GM18498 (cell line): ENCODE results near the gene SDK2.

Experiments
- ATAC-seq: cut with Tn5 transposase; IDR thresholded peaks from one replicate; pipeline ENCODE4 v1.9.1; 2021; ENCODE audit warnings: mild to moderate bottlenecking, moderate library complexity; ENCODE audit not compliant: unreplicated experiment

Gene SDK2

DNA sequence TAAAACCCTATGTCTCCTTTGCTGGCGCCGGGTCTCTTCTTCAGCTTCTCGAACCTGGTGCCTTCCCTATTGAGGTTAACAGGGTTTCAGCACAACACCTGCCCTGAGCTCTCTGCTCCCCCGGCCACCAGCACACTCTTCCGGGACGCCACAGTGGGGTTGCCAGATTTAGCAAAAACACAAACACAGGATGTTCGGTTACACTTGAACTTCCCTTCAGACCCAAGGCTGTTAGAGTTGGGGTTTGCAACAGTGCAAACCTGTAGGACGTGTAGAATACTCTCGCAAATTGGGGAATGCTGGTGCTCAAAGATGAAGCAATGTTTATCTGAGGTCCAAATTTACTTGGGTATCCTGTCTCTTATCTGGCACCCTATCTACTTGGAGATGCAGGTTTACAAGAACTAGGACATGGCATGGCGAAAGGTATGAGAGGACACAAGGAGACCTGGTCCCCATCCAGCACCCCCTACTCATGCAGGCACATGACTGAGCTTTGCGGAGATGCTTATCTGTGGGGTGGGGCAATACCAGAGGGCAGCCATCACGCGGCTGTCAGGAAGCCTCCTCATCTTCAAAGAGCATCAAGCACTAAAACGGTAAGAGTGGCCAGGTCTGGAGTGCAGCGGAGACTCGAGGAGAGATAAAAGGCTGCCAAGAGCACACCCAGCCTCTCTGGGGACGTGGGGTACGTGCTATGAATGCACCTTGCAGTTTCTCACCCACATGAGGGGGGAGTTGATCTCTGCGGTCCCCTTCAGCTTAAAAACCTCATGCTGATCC, 52.8 kb downstream of the SDK2 start:
- ATAC-seq: peak; percentile 65

DNA sequence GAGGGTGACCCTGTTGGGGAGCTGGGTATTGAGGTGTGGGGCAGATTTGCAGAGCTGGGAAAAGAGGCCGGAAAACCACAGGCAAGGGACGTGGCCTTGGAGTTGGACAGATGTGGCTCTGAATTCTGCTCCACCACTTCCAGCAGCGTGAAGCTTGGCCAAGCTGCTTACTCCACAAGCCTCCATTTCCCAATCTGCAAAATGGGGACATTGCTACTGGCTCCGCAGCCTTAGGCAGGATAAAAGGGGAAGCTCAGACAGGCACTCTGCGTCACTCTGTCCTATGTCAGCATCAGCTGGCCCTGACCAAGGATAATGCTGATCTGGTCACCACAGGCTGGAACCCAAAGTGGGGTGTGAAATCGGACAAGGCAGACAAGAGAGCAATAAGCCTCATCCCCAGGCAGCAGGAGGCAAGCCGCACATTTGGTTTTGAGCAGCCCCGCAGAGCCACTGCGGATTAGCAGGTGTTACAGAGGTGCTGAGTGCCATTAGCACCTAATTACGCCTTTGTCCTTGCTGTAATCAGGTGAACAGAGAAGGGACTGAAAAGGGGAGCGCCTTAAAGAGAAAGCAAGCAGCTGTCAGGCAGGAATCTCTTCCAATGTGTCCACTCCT, 54.8 kb downstream of the SDK2 start:
- no peak for ATAC-seq

DNA sequence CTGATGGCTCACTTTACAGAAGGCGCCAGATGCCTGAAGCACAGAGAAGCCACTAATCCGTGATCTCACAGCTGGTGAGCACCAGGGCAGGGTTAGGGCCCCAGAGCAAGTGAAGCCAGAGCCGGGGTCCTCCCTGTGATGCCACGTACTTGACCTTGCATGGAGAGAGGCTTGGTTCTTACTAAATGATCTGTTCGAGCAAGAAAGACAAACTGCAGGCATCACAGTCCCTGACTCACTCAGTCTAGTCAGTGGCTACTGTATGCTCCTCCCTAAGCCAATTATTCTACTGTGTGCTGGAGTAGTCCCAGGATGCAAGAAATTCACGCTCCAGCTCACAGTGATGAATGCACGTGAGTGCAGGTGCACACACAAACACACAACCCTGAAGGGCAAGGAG, 55.4 kb downstream of the SDK2 start:
- no peak for ATAC-seq

DNA sequence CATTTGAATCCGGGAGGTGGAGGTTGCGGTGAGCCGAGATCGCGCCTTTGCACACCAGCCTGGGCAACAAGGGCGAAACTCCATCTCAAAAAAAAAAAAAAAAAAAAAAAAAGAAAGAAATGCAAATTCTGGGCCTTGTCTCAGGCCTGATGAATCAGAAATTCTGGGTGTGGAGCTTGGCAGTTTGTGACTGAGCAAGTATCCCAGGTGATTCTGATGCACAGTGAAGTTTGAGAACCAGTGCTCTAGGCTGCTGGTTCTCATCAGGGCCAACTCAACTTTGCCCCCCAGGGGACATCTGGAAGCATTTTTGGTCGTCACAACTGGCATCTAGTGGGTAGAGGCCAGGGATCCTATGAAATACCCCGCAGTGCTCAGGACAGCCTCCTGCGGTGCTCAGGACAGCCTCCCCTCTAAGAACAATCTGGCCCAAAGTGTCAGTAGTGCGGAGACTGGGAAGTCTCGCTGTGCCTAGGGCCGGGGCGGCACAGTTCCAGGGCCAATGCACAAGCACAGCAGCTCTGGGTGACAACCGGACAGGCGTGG, 55.9 kb downstream of the SDK2 start:
- no peak for ATAC-seq

DNA sequence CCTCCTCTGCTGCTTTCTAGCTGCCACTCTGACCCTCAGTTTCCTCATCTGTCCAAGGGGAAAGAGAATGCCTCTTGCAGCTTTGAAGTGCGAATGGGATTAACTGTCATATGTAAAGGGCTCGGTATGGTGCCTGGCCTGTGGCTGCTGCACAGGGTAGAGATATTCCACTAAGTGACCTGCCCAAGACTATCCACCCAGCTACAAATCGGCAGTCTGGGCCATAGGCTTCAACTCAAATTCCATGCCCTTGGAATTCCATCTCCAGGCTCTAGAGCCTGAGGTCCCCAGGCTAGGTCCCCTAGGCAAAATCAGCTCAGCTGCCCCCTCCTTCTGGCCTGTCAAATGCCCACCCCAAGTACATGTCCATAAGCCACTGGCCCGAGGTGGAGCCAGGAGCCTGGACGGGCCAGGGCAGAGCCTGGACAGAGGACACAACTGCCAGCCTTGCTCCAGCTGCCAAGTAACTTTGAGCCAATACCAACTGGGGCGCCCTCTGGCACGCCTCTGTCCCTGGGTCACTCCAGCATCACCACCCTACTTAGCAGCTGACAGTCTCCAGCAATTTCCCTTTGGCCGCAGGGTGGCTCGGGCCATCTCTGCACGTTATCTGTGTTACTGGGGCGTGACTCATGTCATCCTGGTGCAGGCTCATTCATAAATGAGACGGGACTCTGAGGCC, 57.2 kb downstream of the SDK2 start:
- no peak for ATAC-seq

DNA sequence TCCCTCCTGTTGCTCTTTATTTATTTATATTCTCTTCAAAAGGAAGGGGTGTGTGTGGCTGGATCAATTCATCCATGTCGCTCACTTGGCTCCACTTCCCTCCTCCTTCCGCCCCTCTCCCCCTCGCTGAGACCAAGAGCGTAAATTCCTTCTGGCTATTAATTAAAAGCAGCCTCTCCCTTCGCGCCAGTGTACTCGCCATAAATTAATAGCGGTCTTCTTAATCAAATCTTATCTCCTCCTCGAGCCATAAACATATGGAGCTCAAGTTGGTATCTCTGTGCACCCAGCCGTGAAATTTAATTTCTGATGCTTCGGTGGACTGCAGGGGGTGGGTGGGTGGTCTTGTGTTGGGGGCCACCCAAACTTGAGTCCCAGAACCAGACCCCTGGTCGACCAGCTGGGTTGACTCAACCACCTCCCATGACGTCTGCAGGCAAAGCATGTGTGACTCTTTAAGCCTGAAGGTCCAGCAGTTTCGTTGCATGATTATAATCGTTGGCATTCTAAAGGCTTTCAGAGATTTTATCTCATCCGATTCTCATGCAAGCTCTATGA, 57.9 kb downstream of the SDK2 start:
- ATAC-seq: no peak

DNA sequence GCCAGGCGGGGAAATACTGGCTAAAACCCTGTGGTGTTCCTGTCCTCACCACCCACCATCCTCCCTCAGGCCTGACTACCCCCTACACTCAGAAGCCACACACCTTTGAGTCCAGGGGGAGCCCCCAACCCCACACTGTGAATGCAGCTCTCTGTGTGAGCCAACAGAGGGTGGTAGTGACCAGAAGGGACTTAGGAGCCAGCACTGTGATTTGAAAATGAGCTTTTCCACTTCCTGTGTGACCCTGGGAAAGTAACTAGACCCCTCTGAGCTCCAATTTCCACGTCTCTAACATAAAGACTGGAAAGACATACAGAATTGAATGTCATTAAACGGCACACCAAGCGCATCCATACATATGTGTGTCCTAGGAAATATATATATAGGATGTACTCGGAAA, 58.7 kb downstream of the SDK2 start:
- no peak for ATAC-seq

DNA sequence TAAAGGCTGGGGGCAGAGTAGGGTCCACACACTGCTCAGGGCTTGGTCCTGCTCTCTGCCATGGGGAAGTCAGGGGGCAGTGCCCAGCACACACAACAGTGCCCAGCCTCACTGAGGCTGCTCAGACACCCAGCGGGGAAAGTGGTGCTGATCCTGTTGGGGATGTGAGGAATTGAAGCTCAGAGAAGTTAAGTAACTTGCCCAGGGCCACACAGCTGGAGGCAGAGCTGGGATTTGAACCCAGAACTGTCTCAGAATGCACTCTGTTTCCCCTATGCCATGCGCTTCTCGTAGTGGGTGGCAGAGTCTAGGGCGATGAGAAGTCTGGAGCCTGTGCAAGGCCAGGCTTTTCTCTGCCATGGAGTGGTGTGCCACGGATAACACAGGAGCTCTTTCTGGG, 59.3 kb downstream of the SDK2 start:
- ATAC-seq: no peak

DNA sequence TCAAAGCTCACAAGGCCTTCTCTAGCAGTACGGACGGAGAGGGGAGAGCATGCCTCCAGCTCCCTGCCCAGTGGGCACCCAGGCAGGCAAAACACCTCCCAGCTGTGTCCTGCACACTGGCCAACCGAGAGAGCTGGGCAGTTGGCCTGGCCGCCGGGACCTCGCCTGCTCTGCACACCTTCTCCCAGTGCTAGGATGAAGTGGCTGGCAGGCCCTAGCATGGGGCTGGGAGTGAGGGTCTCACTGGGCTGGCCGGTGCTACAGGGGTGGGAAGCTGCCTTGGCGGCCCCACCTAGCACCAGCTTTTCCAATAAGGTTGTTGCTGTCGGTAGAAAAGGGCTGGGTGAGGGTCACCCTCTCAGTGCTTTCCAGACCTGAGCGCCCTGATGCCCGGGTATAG, 60.2 kb downstream of the SDK2 start:
- ATAC-seq: no peak

DNA sequence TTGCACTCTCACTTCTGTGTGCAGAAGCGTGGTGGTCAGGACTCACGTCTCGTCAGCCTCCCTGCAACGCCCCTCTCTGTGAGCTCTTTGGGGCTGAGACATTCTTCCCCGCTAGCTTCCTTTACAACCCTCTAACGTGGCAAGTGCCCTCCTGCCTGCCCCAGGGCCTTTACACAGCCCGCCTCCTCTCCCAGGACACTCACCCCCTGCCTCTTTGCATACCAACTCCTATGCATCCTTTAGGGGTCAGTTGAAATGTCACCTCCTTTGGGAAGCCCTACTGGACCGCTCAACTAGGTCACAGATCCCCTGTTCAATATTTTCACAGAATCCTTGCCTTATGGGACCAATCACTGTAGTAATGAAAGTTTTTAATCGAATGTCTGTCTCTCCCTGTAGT, 61.4 kb downstream of the SDK2 start:
- no peak for ATAC-seq

DNA sequence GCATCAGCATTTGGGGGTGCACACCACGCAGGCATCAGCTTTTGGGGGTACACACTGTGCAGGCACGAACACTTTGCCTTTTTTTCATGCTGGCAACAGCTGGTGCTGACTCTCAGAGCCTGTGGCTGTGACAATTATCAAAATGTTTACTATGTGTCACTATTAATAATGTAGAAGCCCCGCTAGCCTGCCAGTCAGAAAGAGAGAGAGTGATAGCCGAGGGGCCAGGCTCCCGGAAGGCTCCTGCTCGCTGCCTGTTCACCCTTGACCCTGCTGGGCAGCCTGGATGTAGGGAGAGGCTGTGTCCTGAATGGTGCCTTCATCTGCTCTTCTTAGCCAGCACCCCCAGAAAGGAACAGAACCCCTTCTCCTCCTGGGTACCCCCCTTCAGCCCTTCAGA, 61.9 kb downstream of the SDK2 start:
- ATAC-seq: no peak

DNA sequence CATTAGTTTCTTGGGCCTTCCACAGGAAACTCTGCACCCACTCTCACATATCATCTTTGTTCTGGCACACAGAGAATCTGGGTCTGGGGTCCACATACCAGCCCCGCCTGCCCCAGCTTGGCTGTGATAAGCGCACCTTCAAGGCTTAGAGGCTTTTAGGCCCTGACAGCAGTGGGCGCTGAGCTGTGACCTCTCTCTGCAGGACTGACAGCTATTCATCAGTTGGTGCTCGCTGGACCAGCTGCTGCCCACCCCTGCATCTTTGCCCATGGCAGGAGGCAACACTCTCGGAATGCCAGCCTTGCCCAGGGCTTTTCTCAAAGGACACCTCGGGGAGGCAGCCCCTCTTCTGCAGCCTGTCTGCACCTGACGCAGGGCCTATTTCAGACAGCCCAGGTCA, 62.9 kb downstream of the SDK2 start:
- no peak for ATAC-seq

DNA sequence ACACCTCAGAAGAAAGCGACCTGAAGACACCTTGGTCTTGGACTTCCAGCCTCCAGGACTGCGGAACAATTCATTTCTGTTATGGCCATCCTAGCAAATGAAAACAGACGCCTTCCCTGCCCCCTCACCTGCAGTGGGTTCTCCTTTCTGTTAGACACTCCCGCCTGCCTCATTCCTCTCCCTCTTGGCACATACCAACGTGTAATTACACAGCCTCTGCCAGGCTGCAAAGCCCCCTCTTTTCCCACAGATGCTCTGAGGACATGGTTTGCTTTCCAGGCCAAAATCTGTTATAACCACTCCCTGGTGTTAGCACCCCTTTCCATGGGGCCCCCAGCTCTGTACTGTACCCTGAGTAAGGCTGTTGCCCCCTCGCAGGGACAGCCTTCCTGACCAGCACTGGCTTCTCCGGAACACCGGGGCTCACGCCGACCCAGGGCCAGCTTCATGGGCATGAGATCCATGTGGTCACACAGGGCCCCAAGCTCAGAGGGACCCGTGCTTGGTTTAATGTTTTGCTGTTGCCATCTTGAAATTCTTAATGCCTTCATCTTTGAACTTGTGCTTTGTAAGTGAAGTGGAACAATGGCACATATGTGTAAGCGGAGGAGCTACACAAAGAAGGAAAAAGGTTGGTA, 64.1 kb downstream of the SDK2 start:
- no peak for ATAC-seq

DNA sequence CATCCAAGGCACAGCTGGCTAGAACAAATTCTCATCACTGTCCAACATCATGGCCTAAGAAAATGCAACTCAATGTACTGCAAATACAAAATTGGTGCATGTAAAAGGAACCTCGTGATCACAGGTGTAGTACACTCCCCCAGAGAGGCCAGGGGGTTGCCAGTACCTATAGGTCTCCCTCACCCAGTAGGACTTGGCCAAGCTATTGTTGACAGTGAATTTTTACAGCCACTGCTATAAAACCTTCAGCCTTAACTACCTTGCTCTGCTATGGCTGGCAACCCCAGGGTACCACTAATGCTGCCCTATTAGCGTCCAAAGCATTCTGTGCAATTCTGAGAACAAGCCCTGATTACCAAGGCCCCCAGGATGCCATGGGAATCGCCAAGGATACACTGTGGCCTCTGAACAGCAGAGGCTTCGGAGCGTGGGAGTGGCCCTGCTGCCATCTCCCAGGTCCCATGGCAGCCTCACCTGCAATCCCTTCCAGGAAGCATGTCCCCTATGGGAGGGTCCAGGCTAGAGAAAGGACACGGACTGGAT, 67.6 kb downstream of the SDK2 start:
- no peak for ATAC-seq

DNA sequence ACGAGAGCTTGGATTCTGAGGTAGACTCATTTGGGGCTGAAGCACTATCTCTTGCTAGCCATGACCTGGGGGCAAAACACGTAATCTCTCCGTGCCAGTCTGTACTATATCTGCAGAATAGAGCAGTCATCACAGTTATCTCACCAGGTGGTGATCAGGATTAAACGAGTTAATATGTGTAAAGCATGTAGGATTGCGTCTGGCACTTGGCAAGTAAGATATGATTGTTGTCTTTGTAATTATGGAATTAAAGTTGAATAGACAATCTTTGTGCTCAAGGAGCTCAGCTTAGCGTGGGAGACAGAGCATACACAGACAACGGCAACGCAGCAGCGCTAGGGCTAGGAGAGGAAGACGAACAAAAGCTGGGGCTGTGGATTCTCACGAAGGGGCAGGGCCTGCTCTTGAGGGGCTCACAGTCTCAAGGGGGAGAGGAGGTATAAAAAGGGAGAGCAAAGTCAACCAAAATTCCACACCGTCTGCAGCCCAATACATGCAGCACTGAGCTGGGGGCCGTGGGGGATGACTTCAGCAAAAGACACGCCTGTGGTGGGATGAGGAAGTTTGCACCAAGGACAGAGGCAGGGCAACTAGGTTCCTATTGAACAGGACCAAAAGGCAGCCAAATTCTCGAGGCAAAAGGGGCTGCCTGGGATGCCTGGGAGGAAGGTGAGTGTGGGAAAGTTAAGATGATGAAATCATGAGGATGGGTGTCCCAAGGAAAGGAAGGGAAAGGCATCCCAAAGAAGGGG, 68.6 kb downstream of the SDK2 start:
- ATAC-seq: no peak

DNA sequence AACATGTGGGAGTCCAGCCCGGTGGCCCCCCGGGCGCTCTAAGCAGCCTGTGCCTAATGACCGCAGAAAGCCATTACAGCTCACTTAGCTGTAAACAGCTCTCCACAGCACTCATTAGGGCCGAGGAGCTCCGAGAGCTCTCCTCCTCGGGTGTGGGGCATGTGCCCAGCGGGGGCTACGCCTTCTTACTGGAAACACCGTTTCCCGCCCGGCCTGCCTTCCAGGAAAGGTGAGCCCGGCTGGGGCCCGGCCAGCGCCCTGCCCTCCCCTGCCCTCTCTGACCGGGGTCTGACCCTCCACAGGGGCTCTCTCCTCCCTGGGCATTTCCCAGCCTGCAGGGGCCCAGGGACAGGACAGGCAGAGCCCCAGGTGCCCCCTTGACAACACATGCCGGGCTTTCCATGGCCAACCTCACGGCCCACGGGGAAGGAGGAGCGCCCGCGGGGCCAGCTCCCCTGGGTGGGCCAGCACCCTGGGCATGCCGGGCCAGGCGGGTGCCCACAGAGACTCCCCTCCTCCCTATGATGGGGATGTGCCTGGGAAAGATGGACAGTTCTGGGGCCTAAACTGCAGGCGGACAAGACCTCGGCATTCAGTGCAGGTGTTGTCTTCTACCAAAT, 72.6 kb downstream of the SDK2 start:
- ATAC-seq: no peak

DNA sequence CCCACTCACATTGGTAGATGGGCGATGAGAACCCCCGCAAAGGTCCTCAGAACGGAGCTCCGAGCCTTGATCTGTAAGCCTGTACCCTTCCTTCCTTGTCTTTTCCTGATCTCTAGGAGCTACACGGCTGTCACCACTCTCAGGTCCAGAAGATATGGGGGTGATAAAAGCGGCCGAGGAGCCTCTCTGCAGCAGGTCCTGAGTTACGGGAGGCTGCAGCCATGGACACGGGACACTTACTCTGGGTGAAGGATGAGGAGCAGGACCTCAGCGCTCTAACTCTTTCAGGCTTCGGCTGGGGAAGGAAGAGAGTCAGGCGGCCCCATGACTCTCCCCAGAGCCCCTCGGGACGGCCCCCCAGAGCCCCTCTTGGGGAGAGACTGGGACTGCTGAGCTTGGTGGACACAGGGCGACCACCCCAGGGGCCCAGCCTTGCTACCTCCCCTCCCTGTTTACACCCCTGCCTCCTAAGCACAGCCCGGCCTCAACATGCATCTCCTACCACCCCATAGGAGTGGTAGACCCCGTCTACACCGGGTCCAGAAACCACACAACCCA, 74.4 kb downstream of the SDK2 start:
- ATAC-seq: no peak

DNA sequence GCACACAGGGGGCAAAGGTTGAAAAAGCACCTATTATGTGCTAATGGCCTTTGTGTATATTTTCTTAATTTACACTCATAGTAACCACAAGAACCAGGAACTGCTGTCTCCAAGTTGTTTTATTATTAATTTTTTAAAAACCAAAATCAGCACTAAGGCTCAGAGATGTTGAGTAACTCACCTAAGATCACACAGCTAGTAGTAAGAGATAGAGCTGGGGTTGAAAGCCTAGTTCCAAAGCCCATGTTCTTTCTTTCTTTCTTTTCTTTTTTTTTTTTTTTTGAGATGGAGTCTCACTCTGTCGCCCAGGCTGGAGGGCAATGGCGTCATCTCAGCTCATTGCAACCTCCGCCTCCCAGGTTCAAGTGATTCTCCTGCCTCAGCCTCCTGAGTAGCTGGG, 75.3 kb downstream of the SDK2 start:
- ATAC-seq: no peak
